ENCODE data around the gene KCNMA1.

Gene KCNMA1

DNA sequence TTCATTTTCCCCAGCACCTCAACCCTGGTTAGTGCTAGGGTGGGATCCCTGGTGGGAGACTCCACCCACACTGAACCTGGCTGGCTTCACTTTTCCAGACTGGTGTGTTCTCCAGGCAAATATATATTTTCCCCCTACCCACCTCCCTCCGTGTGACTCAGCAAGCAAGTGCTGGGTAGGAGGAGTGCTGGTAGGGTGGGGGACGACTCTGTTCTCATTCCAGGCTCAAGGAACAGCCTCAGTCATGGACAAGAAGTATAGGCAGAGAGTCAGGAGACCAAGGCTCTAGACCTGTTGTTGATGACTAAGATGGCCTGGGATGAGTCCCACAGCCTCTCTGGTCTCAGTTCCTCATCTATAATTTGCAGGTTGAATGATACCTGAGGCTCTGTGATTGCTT is 328.1 kb downstream of the KCNMA1 start:
- DNase-seq (ENCODE audit: low read depth, low spot score): no peak

DNA sequence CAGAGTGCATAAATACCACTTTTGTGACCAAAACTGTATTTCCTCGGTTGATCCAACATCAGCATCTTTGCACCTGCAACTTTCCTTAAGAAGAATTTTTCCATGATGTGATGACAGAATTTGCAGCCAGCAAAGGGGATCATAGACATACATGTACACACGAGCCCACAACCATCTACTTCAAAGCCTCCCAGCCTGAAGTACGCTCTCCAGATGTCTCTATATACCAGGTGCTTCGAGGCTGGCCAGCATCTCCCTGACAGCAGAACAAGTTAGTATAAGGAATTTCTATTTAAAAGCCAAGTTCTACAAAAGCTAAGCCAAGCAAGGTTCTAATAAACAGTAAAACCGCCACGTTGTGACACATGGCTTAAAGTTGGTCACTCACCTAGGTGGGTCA is 328.5 kb downstream of the KCNMA1 start:
- no peak for DNase-seq (ENCODE audit: low read depth, low spot score)

DNA sequence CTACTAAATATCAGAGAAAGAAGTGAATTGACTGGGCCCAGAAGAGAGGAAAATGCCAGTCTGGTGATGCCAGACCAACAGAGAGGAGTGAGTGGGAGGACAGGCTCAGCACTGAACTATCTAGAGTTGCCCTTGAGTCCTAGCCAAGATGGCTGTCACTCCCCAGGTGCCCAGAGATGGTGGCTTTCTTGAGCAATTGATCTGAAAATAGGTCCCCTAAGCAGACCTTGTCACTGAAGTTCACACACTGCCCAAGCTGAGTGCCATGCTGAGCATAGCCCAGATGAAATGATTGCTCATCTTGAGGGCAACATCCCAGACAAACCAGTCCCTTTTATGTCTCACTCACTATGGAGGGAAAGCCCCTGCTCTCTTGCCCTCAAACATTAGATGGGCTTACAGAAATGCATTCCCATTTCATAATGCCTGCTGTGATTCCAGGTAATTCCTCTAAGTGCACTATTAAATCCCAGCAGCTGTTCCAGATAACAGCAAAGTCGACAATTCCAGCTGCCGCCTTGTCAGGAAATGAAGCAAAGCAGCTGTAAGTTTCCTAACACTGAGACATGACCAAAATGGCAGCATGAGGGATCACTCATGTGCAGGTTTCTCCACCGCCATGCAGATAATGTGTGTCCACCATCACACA is 329.4 kb downstream of the KCNMA1 start:
- no peak for DNase-seq (ENCODE audit: low read depth, low spot score)

DNA sequence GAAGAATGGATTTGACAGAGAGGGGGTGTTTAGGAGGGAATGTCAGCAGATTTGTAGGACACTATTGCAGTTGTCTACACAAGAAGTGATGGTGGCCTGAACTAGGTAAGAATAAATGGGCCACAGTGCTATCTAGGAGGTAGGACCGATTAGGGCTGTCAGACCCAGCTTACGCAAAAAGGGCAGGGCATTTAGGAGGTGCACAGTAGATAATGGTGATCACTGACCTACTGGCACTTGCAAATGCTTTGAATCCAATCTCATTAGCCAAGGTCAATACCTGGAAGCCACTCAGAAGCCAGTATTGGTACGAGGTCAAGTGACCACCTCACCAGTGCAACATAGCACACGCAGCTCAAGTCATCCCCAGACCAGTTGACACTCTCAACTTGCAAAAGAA is 330.9 kb downstream of the KCNMA1 start:
- no peak for DNase-seq (ENCODE audit: low read depth, low spot score)

DNA sequence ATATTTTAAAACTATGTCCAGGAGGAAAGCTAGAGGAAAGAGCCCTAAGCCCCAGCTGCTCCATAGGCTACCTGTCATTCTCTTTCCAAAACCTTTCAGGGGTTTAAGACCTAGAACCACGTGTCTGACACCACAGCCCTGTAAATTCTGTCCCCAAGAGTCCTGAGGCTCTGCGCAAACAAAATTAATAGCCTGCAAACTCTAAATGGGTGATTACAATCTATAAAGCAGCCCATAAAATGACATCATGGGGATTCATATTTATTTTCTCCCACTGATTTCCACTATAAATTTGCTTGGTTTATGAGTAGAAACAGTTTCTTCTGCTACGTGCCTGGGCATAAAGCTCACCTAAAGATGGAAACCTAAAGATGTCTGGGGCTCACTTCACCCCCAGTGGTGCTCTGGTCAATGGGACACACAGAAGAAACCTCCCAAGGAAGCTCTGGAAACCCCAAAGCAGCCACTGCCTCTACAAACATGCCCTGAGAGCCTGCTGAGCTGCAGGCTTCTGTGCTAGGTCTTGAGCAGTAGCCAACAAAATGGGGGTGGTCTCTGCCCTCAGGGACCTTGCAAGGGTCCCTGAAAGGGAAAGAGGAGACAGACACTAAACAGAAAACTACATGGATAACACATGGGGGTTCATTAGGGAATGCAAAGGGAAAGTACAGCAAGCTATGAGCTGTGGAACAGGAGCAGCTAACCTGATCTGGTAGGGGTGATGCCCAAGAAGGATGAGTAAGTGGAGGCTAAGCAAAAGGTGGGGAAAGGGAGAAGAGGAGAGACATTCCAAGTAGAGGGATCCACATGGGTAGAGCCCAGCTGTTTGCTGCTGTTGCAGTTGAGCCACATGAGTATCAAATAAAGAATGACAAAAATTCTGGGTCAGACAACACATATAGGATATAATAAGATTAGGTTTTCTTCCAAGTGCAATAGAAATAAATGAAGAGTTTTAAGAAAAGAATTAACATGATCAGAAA is 331.7 kb downstream of the KCNMA1 start:
- DNase-seq (ENCODE audit: low read depth, low spot score): no peak

DNA sequence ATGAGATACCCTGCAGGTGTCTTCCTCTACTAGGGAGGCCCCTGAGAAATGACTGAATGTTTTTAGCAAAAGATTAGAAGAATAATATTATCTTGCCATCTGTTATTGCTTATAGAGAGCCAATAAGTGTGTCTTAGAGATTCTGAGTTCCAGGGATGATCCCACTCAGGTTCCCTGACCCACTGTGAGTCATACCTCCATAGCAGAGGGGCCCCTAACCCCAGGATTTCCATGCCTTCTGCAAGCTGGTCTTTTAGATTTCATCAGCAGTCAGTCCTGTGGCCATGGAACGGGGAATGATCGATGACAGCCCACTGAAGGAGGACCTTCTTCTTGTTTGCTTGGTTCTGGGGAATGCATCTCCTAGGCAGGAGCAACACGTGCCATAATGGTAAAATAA is 333.4 kb downstream of the KCNMA1 start:
- no peak for DNase-seq (ENCODE audit: low read depth, low spot score)

DNA sequence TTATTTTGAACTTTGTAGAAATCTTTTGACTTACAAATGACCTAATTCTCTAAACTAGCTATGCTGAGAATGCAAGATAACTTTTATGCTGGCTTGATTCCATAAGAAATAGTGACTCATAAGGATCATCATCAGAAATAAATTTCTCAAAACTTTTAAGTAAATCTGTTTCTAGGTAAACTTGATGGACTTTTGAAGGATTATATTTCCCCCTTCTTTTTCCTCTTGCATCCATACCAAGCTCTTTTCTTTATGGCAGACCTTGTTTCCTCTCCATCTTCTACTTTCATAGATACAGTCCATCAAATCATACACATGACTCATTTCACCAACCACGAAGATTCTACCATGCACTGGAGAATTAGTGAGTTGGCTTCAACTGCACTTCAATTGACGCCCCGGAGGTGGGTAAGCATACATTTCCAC is 336.3 kb downstream of the KCNMA1 start:
- peak; percentile 57 for DNase-seq (ENCODE audit: low read depth, low spot score)

DNA sequence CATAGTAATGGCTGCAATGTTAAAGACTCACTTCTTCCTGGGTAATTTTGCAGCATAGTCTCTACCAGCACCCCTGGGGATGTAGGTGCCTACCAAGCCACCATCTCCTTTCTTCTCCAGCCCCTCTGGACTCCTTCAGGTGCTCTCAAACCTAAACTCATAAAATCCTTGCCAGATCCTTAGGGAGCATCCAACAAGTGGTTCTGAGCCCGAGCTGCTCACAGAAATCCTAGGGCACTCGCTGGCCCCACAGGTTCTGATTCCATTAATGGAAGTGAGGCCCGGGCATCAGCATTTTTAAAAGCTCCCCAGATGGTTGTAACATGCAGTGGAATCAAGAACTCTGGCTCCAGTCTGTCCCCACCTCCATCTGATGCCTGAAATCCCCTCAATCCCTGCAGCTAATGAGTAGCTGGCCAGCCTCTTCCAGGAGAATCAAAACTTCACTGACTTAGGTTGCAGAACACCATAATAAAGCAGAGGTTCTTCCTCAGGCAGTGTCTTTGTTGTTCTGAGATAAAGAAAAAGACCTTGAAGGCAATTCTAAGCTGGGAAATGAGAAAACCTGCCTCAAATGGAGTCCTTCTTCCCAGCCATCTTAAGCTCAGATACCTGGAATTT is 336.8 kb downstream of the KCNMA1 start:
- DNase-seq (ENCODE audit: low read depth, low spot score): no peak

DNA sequence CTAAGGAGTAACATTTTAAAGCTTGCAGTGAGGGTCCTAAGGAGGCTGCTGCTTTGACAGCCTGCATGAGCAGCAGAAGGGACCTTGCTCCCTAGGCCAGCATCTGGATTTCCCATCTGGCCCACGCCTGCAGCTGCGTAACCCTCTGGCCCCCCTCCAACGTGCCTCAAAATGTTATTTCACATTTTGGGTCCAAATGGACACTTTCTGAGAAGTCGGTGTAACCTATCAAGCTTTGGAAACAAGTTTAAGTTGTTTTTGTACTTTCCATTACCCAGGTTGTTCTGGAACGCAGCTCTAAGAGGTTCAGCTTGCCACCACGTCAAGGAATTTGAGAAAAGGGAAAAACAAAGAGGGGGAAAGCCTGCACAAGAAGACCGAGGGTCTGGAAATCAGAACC is 338.3 kb downstream of the KCNMA1 start:
- DNase-seq (ENCODE audit: low read depth, low spot score): no peak

DNA sequence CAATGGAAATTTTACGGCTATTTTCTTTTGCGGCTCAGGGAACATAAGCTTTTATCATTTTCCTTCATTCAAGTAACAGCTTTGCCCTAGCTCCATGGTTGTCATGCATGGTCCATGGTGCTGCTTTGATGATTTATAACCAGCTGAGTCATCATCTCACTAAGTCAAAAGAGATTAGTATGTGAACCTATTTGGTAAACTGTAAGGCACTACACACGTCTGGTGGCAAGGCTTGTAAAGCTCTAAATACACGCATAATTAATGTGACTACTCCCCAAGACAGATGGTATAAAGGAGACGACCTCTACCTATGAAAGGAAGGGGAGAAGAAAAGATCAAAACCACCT is 340.2 kb downstream of the KCNMA1 start:
- DNase-seq (ENCODE audit: low read depth, low spot score): peak; percentile 60

DNA sequence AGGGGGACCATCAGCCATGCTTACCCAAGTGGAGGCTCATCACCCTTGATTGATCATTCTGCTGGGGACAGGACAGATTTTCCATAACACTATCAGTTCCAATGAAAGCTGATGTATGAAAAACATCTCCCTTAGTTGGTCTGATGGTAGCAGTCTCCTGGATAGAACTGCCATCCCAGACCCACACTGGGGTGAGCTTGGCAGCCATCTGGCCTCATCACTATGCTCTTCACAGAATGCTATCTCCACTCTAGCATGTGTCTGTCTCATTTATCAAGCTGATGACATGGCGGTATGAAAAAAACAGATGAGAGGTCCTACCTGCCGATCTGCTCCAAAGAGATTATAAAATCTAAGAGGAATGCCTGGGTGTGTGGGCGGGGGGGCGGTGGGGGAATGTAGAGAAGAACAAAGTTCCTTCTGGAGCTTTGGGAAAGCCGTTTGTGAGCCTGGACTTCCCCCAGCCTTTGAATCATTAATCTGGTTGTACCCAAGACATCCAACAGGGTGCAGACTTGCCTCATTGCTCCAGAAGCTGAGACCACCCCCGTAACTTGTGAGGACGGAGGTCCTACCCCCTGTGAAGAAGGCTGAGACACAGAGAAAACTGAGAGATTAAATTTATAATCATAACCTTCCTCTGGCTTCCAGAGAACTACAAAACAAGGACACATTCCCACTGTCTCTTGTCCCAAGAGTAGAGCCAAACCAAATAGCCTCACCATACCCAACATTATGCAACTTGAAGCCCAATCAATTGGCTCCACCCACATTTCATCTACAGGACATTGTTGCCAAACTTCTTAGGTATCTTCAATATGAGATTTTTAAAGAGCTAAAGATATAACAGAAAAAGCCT is 340.8 kb downstream of the KCNMA1 start:
- no peak for DNase-seq (ENCODE audit: low read depth, low spot score)

DNA sequence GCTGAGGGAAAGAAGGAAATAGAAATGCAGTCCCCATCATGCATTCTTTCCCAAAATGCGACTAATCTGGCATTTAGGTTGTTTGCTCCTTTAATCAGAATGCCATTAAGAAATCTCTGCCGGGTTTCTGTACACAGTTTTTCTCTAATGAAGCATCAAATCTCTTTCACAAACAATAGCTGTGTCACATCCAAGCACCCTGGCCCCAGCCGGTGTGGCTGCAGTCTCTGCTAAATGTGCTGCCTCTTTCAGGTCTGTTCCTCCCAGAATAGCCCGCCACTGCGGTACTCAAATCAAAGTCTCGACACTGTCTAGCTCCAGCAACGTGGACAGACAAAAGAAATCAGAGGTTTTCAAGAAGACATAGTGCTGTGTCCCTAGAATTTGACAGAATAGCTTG is 343.8 kb downstream of the KCNMA1 start:
- DNase-seq (ENCODE audit: low read depth, low spot score): peak; percentile 37

DNA sequence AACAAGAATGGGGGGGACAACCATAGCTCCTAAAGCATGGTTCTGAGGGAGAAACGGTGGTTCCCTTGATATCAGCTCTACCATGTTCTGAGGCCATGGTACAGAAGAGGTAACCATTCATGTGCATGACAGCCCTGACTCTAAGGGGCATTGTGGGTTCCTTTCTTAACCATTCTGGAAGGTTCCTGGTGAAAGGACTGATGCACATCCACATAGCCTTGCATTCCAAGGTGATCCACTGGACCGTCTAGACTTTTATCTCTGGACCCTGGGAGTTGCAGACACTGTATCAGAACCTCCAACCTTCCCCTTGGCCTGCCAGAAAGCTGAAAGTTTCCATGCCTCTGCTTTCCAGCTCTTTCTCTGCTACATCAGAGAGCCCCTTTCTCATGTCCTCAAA is 344.3 kb downstream of the KCNMA1 start:
- DNase-seq (ENCODE audit: low read depth, low spot score): no peak

DNA sequence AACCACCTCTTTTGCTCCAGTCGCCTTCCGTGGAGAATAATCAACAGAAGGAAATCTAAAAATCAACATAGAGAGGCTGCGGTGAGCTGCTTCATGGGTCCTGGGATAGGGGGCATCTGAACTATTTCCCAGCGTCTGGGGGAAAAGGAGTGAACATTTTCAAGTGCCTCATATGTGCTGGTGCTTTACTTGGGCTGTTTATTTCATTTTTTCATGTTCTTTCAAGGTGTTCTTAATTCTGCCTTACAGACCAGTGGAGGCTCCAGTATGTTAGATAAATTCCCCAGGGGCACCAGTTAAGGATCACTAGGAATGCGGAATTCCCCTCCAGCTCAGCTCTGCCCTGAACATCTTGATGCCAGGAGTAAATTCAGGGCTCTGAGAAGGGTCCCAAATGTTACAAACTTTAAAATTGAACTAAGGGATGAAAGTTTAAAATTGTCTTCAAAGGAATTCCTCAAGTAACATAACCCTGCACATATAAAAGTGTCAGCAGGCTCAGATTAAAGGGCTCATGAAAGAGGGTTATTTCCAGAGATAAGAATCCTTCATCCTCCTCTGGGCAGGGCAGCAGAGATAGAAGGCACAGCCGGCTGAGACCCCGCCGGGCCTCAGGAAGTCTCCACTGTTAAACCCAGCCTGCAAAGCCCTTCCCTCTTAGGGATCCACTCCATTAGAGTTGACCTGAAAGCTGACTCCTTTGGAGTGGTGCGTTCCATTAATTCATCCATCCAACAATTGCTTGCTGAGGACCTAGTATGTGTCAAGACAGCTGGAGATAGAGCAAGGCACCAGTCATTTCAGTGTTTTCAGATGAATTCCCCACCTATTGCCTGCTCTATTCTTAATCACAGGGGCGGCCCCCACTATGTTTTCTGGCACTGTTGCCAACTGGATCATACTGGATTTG is 345.8 kb downstream of the KCNMA1 start:
- DNase-seq (ENCODE audit: low read depth, low spot score): peak; percentile 52

DNA sequence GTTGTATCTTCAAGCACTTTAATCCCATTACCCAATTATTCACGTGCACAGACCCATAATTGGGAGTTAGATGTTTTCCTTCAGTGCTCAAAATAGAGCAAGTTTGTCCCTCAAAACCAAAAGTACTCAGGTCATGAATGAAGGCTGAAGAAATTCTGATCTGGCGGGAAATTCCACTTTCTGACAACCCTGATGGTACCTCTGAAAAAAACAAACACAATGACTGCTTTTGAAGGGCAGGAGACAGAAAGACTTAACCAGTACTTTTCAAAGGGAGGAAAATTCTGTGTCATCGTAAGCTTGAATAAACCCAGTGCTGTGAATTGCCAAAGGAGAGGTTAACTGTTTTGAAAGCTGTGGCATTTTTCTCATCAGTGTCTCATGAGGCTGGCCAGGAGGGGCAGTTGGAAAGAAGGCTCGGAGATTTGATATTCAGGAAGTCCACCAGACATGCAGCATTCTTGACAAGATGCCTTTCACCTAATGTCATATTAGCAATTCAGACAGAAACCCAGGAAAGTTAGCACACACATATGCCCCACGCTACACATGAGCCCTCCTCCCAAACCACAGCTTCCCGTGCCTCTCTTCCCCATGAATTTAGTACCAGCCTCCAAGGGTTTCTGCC is 347.0 kb downstream of the KCNMA1 start:
- peak; percentile 93 for DNase-seq (ENCODE audit: low read depth, low spot score)

DNA sequence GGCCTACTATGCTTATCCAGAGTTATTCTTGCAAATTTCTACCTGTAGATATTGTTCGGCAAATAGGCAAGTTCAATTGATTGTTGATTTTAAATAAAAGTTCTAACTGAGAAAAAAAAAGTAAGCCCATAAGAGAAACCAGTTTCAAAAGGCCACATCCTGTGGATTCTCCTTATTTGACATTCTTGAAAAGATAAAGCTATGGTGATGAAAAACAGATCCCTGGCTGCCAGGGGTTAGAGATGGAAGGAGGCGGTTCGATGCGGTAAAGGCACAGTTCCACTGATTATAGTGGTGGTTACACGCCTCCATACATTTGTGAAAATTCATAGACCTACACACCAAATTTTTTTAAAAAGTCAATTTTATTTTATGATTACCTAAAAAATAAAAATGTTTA is 347.8 kb downstream of the KCNMA1 start:
- DNase-seq (ENCODE audit: low read depth, low spot score): no peak

DNA sequence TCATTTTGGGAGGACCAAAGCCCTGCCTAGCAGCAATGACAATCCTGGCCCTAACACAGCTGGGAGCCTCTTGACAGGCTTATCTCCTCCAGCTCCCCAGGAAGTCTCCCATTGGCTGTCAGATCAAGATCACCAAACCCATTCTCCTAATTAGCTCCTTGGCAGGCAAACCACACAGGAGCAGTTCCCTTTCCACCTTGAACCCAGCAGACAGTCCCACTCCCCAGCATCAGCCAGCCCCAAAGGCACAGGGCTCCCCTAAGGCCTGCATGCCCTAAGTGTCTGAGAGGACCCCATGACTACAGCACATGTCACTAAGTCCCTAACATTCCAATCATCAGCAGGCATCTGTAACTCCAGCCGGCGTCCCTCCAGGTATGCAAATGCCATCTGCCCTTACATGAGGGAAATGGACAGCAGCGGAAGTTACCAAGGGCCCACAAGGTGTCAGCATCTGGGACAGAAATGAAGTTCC is 348.5 kb downstream of the KCNMA1 start:
- no peak for DNase-seq (ENCODE audit: low read depth, low spot score)

DNA sequence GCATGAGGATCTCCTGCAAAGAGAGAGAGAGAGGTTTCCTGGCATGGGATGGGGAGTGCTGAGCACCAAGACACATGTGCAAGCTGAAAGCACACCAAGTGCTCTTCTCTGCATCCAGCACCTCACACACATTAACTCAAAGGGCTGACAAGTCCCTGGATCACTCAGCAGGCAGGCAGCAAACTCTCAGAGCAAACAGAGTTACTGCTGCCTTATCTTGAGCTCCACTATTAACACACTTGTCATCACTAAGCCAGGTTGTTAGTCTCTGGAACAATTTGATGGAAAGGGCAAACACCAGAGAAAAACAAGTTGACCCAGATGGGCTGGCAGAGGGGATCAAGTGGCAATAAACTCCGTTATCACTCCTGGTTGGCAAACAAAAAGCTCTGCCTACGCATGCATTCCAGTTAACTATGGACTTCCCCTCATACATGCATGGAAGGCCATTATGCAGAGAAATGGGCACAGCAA is 349.9 kb downstream of the KCNMA1 start:
- no peak for DNase-seq (ENCODE audit: low read depth, low spot score)

DNA sequence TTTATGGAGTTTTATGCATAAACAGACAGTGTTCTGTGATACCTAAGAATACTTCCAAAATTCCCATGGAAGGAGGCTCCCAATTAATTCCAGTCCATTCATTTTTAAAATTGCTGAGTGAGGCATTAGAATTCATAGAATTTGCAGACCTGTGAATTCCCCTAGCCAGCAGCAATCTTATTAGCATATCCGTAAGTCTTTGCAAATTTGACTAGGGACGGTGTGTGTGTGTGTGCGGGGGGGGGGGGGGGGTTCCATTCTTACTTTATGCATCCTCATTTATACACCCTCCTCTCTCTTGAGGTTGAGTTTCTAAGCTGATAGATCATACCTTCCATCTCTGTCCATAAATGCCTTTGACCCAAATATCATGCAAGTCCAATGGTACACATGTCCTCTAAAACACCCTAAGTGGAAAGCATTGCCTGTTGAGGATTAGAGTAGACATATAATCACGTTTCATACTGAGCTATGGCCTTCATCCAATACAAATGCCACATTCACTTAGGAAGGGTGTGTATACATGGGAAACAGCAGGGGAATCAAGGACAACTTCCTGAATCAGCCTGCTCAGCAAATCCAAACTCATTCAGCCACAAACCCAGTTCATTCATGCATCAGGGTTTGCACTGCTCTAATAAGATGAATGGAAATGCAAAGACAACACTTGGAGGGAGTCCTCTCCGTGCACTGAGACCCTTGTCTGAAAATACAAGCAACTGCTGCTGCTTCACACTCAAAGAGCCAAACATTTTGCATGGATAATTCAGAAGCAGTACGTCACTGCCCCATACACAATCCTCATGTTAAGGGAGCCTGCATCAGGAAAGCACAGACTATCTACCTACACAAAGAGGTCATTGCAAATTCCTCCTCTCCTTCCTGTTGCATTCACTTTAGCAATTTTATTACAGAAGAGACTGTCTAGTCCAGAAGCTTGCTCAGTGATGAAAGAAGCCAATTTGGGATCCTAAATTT is 350.8 kb downstream of the KCNMA1 start:
- DNase-seq (ENCODE audit: low read depth, low spot score): peak; percentile 36

Measured in astrocyte of the hippocampus (primary cell).